Neural cell (in vitro differentiated cells): Measurements from ENCODE around the gene ERVH48-1.

ENCODE experiments used
- CTCF ChIP-seq: fragments of 450-650 bp; IDR thresholded peaks from 2 replicates; pipeline ENCODE4 v1.5.1; 2014; ENCODE audit warnings: antibody characterized with exemption, mild to moderate bottlenecking, moderate library complexity; ENCODE audit not compliant: poor library complexity, severe bottlenecking
- EP300 ChIP-seq: fragments of 450-650 bp; conservative IDR thresholded peaks from 2 replicates; pipeline ENCODE4 v1.6.1; 2014; ENCODE audit warnings: antibody characterized with exemption, mild to moderate bottlenecking, moderate library complexity; ENCODE audit not compliant: poor library complexity, severe bottlenecking
- EZH2 ChIP-seq: fragments of 200-600, 300-800 bp; shearing (Covaris generic), sonication (generic); IDR thresholded peaks from 2 replicates; pipeline ENCODE4 v1.6.1; 2014; ENCODE audit warnings: antibody characterized with exemption, low read length, borderline replicate concordance, mild to moderate bottlenecking; ENCODE audit not compliant: insufficient read depth, poor library complexity, severe bottlenecking
- POLR2AphosphoS5 ChIP-seq: IDR thresholded peaks from 2 replicates; pipeline ENCODE4 v1.6.1; 2012
- RAD21 ChIP-seq: fragments of 450-650 bp; conservative IDR thresholded peaks from 2 replicates; pipeline ENCODE4 v1.6.1; 2014; ENCODE audit warnings: antibody characterized with exemption, mild to moderate bottlenecking, moderate library complexity

- no peak for TF ChIP-seq POLR2AphosphoS5
- TF ChIP-seq CTCF = no peak
- TF ChIP-seq EP300 = no peak
- no peak for TF ChIP-seq EZH2
- TF ChIP-seq RAD21 = no peak
Measured at GRCh38 chr21:42905195-42905594, 20.2 kb downstream of the ERVH48-1 start.
